Activated CD8-positive, alpha-beta T cell treated with anti-CD3 and anti-CD28 coated beads for 36 hours (primary cell): Measurements from ENCODE around the gene EPHB3. TPM values are rescaled to one million over a fixed set of nuclear protein-coding genes. Genes with fewer than 3 reads are reported as not detected.

ENCODE experiments used
- ATAC-seq: fragments of 200-7000 bp; cut with Tn5 transposase; one replicate; pipeline ENCODE4 v1.10.0; 2021; ENCODE audit warnings: mild to moderate bottlenecking, moderate library complexity
- CTCF ChIA-PET: fragments of 350-600 bp; sonication (Branson Sonifier 250); formaldehyde crosslinking; loops from one replicate; lab custom pipeline; 2021; ENCODE audit warnings: antibody characterized with exemption; lab: Charles Lee
- POLR2A ChIA-PET: fragments of 350-600 bp; sonication (Branson Sonifier 250); formaldehyde crosslinking; loops from one replicate; lab custom pipeline; 2021; ENCODE audit warnings: antibody characterized with exemption; lab: Charles Lee
- DNase-seq: peaks from one replicate; pipeline ENCODE4 v3.0.0-alpha.2; 2020
- H3K27ac Mint-ChIP-seq: one replicate; pipeline ENCODE4 v1.8.0; 2021; ENCODE audit warnings: mild to moderate bottlenecking, mixed read lengths
- H3K27me3 Mint-ChIP-seq: one replicate; pipeline ENCODE4 v1.8.0; 2021; ENCODE audit warnings: mixed read lengths
- H3K36me3 Mint-ChIP-seq: one replicate; pipeline ENCODE4 v1.8.0; 2021; ENCODE audit warnings: low read depth, mixed read lengths
- H3K4me1 Mint-ChIP-seq: one replicate; pipeline ENCODE4 v1.8.0; 2021; ENCODE audit warnings: low read depth, mixed read lengths
- H3K4me3 Mint-ChIP-seq: one replicate; pipeline ENCODE4 v1.8.0; 2021; ENCODE audit warnings: mild to moderate bottlenecking, moderate library complexity, mixed read lengths
- H3K9me3 Mint-ChIP-seq: one replicate; pipeline ENCODE4 v1.8.0; 2021; ENCODE audit warnings: mixed read lengths
- intact Hi-C: fragments of 100-400 bp; cut with micrococcal nuclease; formaldehyde crosslinking; loops from one replicate; pipeline ENCODE4 v1.10.0; 2022
- total RNA-seq, 2 experiments: library from RNA; stranded (reverse); gene quantifications; one replicate each; pipeline ENCODE4 v1.2.3, GENCODE V29; 2021
- TF ChIP-seq, protein P1 (sequence below): fragments of 200-600 bp; IDR thresholded peaks from one replicate; pipeline ENCODE4 v1.8.0; 2022; ENCODE audit warnings: antibody characterized with exemption, mild to moderate bottlenecking

The EPHB3 gene
- total RNA-seq, 2 experiments from 2014 or later, result 0.07 TPM; not detected in 1

DNA sequence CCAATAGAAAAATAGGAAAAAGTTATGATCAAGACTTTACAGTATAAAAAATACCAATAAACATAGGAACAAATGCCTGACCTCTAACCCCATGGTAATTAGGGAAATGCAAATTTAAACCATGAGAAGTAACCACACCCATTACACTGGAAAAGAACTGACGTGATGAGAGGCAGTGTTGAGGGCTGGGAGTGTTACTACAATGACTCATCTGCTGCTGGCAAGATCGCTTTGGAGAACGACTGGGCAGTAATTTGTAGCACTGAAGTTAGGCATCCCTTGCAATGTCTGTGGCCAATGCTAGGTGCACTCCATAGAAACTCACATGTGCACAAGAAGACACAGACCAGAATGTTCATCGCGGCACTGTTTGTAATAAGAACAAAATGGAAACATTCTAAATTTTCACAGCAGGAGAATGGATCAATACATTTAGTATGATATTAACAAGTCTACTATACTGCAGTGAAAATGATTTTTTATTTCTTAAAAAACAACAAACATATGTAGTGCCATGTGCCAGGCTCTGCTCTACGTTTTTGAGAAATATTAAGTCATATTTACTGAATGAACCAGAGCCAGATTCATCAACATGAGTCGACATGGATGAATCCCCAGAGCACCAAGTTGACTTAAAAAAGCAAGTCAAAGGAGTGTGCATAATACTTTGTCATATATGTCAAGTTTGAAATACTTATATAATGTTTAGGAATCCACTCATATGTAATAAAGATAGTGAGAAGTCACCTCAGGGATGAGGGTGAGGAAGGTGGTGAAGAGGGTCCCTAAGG, 37.6 kb upstream of the EPHB3 start:
- Mint-ChIP-seq H3K27ac (no peak overlapping the region), H3K36me3 (no peaks in the 10 kb centered on the region), H3K9me3 (no peaks in the 10 kb centered on the region), H3K27me3 (peaks cover 27% of the 10 kb centered on the region), H3K4me1 (peaks cover 14% of the 10 kb centered on the region), H3K4me3 (no peak overlapping the region)
- TF ChIP-seq, protein P1, sequence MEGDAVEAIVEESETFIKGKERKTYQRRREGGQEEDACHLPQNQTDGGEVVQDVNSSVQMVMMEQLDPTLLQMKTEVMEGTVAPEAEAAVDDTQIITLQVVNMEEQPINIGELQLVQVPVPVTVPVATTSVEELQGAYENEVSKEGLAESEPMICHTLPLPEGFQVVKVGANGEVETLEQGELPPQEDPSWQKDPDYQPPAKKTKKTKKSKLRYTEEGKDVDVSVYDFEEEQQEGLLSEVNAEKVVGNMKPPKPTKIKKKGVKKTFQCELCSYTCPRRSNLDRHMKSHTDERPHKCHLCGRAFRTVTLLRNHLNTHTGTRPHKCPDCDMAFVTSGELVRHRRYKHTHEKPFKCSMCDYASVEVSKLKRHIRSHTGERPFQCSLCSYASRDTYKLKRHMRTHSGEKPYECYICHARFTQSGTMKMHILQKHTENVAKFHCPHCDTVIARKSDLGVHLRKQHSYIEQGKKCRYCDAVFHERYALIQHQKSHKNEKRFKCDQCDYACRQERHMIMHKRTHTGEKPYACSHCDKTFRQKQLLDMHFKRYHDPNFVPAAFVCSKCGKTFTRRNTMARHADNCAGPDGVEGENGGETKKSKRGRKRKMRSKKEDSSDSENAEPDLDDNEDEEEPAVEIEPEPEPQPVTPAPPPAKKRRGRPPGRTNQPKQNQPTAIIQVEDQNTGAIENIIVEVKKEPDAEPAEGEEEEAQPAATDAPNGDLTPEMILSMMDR, result no peak
- ChIA-PET POLR2A (interaction anchor here (0.5 to 0.9 kb wide), 2 partner anchors 15 to 29 kb away, joined by 3 read pairs; no protein-coding TSS in a partner anchor), CTCF (interaction anchor here (0.8 to 9.0 kb wide), 3 partner anchors 11 to 280 kb away, joined by 3 to 79 read pairs (median 3); no protein-coding TSS in a partner anchor)
- intact Hi-C loops, result no loop called here
- ATAC-seq (peak; percentile 84), DNase-seq (peak; percentile 51)

DNA sequence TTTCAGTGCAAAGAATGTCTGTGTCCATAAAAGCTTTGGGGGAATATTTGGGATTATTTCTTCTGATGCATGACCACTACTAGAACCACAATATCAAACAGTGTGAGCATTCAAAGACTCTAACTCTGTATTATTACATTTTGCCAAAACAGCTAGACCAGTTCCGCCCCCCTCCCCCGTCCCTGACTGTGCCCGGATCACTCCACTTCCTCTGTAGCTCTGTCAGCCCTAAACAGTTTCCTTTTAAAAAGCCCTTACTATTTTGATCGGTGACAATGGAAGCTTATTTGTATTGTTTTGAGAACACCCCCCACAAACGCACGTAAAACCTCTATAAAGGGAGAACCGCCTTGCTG, 36.6 kb upstream of the EPHB3 start:
- H3K27ac Mint-ChIP-seq, result peak overlapping the region; percentile 46
- H3K27me3 Mint-ChIP-seq, result peaks cover 26% of the 10 kb centered on the region
- no peaks in the 10 kb centered on the region for H3K36me3 Mint-ChIP-seq
- ChIA-PET POLR2A (no interaction called here), CTCF (interaction anchor here (0.9 to 9.0 kb wide), 6 partner anchors 12 to 279 kb away, joined by 3 to 79 read pairs (median 4); no protein-coding TSS in a partner anchor)
- H3K4me1 Mint-ChIP-seq, result peaks cover 14% of the 10 kb centered on the region
- TF ChIP-seq, protein P1, result no peak
- peak; percentile 61 for DNase-seq
- intact Hi-C loops, result no loop called here
- peak; percentile 74 for ATAC-seq
- H3K4me3 Mint-ChIP-seq, result peak overlapping the region; percentile 80
- H3K9me3 Mint-ChIP-seq, result no peaks in the 10 kb centered on the region

DNA sequence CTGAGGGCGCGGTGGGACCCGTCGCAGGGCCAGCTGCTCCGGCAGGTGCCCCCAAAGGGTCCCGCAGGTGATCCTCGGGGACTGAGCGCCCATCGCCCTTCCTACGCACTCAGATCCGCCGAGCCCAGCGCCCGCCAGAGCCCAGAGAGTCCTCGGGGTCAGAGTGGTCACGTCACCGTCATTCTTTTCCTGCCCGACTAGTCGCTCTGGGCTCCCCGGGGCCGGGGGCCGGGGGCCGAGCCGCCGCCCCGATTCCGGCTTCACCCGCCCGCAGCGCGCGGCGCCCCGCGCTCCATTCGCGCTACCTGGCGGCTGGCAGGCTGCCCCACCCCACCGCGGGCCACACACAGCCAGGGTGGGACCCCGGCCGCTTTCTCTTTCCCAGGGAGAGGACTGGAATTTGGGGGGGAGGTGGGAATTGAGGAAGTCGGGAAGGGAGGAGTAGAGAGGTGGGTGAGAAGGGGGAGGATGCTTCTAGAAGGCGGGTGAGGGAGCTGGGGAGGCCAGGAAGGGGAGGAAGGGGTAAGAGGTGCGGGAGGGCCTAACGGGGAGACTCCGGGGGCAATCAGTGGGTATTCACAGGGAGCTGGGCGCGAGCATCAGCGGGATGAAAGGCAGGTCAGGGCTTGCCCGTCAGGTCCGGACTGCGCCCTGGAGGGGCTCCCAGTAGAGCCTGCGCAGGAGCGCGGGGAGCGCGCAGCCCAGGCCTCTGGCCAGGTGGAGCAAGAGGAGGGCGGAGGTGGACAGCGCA, 36.1 kb upstream of the EPHB3 start:
- intact Hi-C loops, result no loop called here
- H3K4me3 Mint-ChIP-seq, result peak overlapping the region; percentile 80
- TF ChIP-seq, protein P1, result no peak
- peak; percentile 34 for DNase-seq
- H3K4me1 Mint-ChIP-seq, result peaks cover 14% of the 10 kb centered on the region
- H3K27ac Mint-ChIP-seq, result peak overlapping the region; percentile 46
- CTCF ChIA-PET, result interaction anchor here (0.7 to 9.0 kb wide), 8 partner anchors 12 to 278 kb away, joined by 3 to 79 read pairs (median 3); no protein-coding TSS in a partner anchor
- POLR2A ChIA-PET, result no interaction called here
- ATAC-seq, result peak; percentile 52
- H3K27me3 Mint-ChIP-seq, result peaks cover 27% of the 10 kb centered on the region
- no peaks in the 10 kb centered on the region for H3K9me3 Mint-ChIP-seq
- H3K36me3 Mint-ChIP-seq, result no peaks in the 10 kb centered on the region

DNA sequence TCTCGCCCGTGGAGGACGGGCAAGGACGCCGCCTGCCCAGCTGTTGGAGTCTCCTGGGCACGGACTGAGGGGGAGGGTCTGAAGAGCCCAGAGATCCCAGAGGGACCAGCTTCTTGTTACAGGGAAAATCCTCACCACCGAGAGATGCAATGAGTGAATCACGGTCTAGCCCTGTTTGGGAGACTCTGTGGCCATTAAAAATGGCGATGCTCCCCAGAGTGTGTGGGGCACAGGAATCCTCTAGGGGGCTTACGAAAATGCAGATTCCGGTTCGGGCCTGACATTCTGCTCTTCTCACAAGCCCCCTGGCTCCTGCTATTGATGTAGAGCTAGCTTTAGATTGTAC, 35.5 kb upstream of the EPHB3 start:
- ATAC-seq (no peak), DNase-seq (peak; percentile 13)
- Mint-ChIP-seq H3K4me1 (peaks cover 14% of the 10 kb centered on the region), H3K36me3 (no peaks in the 10 kb centered on the region), H3K9me3 (no peaks in the 10 kb centered on the region), H3K4me3 (peak overlapping the region; percentile 80), H3K27me3 (peaks cover 31% of the 10 kb centered on the region), H3K27ac (no peak overlapping the region)
- POLR2A ChIA-PET, result no interaction called here
- intact Hi-C loops, result no loop called here
- TF ChIP-seq, protein P1, result peak; percentile 37
- CTCF ChIA-PET, result interaction anchor here (0.7 to 9.0 kb wide), 8 partner anchors 12 to 153 kb away, joined by 3 to 79 read pairs (median 3); no protein-coding TSS in a partner anchor
